NCI-H2196 treated with DMSO at 0.1 percent for 48 hours (cell line): ENCODE results near the gene ALKBH5.
A peak's percentile ranks its signal among the peaks of the same experiment; 100 is the strongest.

ENCODE experiments used
- DNase-seq: peaks from one replicate; lab custom pipeline; 2025; ENCODE audit not compliant: unreplicated experiment; lab: John Stamatoyannopoulos, UW

ALKBH5 gene

DNA sequence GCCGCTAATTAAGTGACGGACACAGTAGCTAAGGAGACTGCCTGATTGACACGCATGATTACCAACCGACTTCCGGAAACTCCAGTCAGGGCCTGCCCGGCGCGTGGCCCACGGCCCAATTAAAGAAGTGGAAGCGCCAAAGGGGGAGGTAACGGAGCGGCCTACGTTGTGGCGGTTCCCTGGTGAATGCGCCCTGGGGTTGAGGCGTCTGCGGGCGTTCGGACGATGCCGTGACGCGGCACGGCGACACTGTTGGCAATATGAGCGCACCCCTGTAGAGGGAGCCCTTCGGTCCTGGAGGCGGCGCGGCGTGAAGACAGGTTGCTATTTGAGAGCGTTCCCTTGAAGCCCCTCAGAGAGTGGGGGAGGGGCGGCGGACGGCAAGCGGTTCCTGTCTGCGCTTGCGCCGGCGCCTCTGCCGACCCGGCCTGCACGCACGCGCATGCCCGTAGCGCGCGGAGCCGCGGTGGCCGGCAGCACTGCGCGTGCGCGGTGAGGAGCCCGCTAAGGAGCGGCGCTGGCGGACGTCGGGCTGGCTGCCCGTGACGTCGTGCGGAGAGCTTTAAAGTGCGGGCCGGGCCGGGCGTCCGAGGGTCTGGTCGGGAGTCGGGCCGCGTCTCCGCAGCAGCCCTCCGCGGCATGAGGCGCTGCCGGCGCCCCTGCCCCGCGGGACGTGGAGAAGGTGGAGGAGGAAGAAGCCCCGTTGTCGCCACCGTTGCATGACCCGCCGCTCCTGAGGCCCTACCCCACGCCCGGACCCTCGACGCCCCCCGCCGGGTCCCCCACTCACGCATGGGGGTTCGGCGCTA, at the start of gene ALKBH5:
ALKBH5 (plus strand) TSS at position 495 of the 809 bp plus-strand sequence. CDS start 416 bp downstream, outside the sequence.
- DNase-seq = peak; percentile 85

- no peak for DNase-seq
These were observed 47.3 kb upstream of the ALKBH5 start for GRCh38 chr17:18136357-18136756.

DNA sequence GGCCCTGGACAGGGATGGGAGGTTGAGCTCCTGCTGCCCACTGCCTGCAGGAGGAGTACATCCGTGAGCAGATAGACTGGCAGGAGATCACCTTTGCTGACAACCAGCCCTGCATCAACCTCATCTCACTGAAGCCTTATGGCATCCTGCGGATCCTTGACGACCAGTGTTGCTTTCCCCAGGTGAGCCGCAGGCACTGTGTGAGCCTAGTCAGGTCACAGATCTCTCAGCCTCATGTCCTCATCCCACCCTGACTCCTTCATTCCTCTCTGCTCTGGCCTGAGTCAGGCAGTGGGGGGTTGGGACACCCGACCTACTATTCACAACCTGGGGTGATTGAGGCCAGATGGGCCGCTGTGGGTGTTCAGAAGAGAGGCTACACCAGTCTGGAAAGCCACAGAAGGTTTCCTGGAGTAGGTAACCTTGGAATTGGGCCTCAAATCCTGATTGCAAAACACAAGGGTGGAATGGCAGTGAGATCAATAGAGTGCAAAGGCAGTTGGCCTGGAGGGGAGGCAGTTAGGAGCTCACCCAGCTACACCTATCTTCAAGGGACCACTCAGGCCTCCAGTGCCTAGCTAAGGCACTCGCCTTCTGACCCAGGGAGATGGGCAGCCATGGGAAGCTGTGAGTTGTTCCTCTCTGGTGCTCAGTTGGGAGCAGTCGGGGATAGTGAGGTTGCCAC, 45.4 kb upstream of the ALKBH5 start:
- no peak for DNase-seq

GRCh38 chr17:18139092-18139491, 44.5 kb upstream of the ALKBH5 start:
- no peak for DNase-seq

DNA sequence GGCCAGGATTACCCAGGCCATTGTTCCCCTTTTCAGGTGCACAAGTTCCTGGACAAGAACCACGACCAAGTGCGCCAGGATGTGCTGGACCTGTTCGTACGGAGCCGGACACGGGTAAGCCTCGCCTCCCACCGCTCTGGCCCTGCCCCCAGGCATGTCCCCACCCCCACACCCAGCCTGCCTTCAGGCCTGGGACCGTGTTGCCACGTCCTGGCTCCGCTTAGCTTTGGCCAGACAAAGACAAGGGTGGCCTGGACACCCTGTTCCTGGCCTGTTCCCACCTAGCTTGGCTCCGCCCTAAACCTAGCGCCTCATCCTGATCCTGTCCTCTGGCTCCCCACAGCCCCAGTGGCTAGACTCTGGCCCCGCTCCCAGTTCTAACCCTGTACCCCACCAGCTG, 44.1 kb upstream of the ALKBH5 start:
- DNase-seq = no peak

DNA sequence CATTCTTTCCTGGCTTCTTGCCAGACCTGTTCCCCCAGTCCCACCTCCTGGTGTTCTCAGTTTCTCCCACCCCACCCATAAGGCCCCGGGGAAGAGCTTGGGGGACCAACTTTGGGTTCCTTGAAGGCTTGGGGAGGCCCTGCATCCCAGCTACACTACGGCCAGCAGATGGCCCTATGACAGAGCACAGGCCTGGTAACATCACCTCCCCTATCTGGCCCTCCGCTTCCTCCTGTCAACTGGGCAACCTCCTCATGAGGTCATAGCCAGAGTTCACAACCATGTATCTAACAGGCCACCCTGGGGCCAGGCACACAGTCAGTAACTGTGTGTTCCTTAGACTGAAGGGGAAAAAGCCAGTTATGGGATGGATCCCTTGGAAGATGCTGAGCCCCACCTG, 43.7 kb upstream of the ALKBH5 start:
- DNase-seq = no peak

- no peak for DNase-seq
These were observed 43.0 kb upstream of the ALKBH5 start for GRCh38 chr17:18140648-18141047.

- DNase-seq = no peak
These were observed 42.3 kb upstream of the ALKBH5 start for GRCh38 chr17:18141210-18141803.

DNA sequence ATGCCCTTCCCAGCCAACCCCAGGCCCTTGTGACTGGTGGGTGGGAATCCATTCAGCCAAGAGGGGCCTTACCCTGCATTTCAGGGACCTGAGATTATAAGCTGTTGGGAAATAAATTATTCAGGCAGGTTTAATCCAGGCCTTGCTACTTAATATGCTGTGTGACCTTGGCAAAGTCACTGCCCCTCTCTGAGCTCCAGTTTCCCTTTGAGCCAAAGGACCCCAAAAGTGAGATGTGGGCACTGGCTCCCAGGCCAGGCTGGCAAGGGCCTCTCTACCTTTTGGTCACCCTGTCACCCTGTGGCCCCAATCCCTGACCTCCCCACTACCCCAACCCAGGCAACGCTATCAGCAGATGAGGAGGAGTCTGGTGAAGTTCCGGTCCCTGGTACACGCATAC, 41.2 kb upstream of the ALKBH5 start:
- DNase-seq = no peak

DNA sequence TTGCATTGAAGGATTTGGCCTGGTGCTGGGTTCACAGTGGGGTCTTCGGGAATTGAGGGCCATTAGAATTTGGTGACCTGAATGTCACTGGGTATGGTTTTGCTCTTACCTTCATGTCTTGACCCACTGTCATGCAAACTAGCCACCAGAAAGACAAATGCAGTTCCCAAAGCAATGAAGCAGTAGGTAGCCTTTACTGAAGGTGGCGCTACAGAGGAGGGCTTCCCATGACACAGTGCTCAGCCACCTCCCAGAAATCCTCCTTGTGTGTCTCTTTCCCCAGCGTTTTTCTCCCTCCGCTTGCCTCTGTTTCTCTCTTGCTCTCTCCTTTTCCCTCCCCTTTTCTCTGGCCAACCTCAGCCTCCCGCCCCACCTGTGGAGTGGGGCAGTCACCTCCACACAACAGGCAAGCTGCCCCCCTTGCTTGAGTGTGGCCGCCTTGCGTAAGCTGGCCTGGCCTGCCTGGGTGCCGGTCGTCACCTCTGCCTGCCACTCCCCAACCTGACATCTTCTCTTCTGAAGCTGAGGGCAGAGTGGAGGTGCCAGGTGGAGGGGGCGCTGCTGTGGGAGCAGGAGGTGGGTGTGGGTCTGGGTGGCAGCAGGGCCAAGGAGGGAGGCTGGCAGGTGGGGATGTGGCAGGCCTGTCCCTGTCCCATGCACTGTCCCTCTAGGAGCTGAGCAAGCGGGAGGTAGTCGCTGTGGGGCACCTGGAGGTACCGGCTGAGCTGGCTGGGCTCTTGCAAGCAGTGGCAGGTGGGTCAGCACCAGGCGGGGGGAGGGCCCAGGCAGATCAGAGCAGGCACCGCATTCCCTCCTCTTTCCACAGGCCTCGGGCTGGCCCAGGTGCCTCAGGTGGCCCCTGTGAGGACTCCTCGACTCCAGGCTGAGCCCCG, 40.3 kb upstream of the ALKBH5 start:
- no peak for DNase-seq

GRCh38 chr17:18144261-18144660, 39.4 kb upstream of the ALKBH5 start:
- no peak for DNase-seq

DNA sequence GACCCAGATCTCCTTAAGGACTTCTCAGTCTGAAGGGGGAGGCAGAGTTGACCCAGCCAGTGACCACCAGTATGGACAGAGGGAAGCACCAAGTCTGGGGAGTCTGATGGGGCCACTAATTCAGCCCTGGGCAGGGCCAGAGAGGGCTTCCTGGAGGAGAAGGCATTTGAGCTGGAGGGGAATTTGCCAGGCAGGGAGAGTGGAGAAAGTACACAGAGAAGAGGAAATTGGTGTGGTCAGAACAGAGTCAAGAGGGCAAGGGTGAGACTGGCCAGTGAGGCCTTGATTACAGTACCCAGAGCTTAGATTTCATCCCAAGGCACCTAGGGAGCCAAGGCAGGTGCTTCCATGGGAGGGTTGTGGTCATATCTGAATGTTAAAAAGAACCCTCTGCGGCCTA, 38.8 kb upstream of the ALKBH5 start:
- DNase-seq = no peak

GRCh38 chr17:18145811-18146210, 37.8 kb upstream of the ALKBH5 start:
- DNase-seq = no peak

DNA sequence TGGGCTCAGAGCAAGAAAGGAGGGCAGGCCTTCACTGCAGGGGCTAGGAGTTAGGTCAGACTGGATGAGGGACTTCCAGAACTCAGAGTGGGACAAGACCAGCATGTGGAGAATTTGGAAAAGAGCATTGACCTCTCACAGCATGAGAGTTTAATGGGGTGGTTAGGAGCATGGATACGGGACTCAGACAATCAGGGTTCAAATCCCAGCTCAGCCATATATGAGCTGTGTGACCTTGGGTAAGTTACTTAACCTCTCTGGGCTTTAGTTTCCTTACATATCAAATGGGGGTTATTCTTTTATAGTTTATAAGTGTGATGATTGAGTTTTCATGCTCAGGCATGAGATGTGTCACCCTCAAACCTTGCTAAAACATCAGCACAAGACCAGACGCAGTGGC, 37.4 kb upstream of the ALKBH5 start:
- no peak for DNase-seq

DNA sequence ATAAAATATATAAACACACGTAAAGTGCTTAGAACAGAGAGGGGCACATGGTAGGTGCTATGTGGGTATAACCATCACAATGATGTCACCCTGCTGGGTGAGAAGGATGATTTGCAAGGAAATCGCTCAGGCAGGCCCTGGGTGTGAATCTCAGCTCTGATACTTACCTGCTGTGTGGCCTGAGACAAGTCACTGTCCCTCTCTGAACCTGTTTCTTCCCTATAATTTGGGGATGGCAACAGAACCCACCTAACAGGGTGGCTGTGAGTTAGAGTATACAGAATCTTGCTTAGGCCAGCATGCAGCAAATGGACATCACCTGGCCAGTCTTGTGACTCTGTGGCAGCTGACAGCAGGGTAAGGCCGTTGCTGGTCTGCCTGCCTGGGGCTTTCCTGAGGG, 36.6 kb upstream of the ALKBH5 start:
- DNase-seq = no peak

DNA sequence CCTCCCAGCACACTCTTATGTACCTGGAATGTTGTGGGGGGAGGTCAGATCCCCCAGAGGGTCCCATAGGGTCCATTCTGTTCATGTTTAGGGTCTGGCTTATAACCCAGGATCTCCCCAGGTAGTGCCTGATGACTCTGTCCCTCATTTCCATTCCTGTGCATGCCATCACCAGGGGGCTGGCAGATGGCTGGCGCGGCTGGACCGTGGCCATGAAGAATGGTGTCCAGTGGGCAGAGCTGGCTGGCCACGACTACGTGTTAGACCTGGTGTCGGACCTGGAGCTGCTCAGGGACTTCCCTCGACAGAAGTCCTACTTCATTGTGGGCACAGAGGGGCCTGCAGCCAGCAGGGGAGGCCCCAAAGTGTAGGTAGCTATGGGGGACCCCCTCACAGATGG, 35.0 kb upstream of the ALKBH5 start:
- no peak for DNase-seq

DNA sequence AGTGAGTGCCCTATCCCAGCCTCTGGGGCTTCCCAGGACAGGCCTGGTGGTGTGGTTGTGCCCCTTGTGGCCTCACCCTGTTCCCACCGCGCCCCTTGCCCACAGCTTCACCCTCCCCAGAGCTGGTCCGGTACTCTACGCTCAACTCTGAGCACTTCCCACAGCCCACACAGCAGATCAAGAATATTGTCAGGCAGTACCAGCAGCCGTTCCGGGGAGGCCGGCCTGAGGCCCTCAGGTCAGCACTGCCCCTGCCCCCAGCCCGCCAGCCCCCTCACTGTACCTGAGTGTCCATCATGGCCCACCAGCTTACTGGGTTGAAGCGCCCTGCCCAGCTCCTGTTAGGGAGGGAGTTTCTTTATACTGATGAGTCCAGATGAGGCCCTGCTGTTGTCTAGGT, 32.3 kb upstream of the ALKBH5 start:
- DNase-seq = no peak

- DNase-seq = no peak
These were observed 28.4 kb upstream of the ALKBH5 start for GRCh38 chr17:18155179-18155578.

- no peak for DNase-seq
These were observed 27.3 kb upstream of the ALKBH5 start for GRCh38 chr17:18156171-18156975.

DNA sequence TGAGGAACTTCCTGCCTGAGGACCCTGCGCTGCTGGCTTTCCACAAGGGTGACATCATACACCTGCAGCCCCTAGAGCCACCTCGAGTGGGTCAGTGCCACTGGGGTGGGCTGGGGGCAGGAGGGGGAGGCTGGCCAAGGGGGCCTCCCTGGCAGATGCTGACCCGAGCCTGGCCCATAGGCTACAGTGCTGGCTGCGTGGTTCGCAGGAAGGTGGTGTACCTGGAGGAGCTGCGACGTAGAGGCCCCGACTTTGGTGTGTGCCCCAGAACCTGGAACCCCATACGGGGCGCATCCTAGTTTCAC, 26.7 kb upstream of the ALKBH5 start:
- DNase-seq = no peak
